Stimulated activated CD4-positive, alpha-beta T cell treated with anti-CD3 and anti-CD28 coated beads, Interleukin-12 subunit alpha, Interleukin-12 subunit beta, amount 100 ng/mL, for 4 hours (primary cell): Measurements from ENCODE around the gene PAOX.
A peak's percentile ranks its signal among the peaks of the same experiment; 100 is the strongest.

Source experiments
- DNase-seq: peaks from one replicate; pipeline ENCODE4 v3.0.0-alpha.2; 2020

Gene PAOX

GRCh38 chr10:133388236-133388972, 9.3 kb downstream of the PAOX start:
- DNase-seq, result no peak

GRCh38 chr10:133388973-133389818, 10.1 kb downstream of the PAOX start:
- no peak for DNase-seq

- DNase-seq, result no peak
Observed at GRCh38 chr10:133390597-133391248, 11.7 kb downstream of the PAOX start.

- DNase-seq, result no peak
Observed at GRCh38 chr10:133391249-133391635, 12.2 kb downstream of the PAOX start.

- DNase-seq, result no peak
Observed at GRCh38 chr10:133391761-133392518, 12.9 kb downstream of the PAOX start.

GRCh38 chr10:133393401-133394063, 14.5 kb downstream of the PAOX start:
- DNase-seq, result no peak

- DNase-seq, result peak; percentile 96
Observed at GRCh38 chr10:133394064-133394663, 15.1 kb downstream of the PAOX start, which contains the start of gene MTG1. TSS of gene MTG1 (plus strand) at chr10:133394157. CDS start at chr10:133394221, 64 bp downstream.

GRCh38 chr10:133394801-133395221, 15.7 kb downstream of the PAOX start:
- DNase-seq, result no peak

- DNase-seq, result no peak
Observed at GRCh38 chr10:133396035-133396624, 17.1 kb downstream of the PAOX start.

GRCh38 chr10:133397938-133398337, 18.9 kb downstream of the PAOX start:
- no peak for DNase-seq

GRCh38 chr10:133399123-133399601, 20.1 kb downstream of the PAOX start:
- no peak for DNase-seq

GRCh38 chr10:133400624-133401424, 21.8 kb downstream of the PAOX start:
- no peak for DNase-seq

GRCh38 chr10:133401500-133401899, 22.4 kb downstream of the PAOX start:
- no peak for DNase-seq

GRCh38 chr10:133401981-133402725, 23.1 kb downstream of the PAOX start:
- DNase-seq, result no peak

- DNase-seq, result no peak
Observed at GRCh38 chr10:133403359-133403758, 24.3 kb downstream of the PAOX start.

- DNase-seq, result no peak
Observed at GRCh38 chr10:133403784-133404183, 24.7 kb downstream of the PAOX start.

GRCh38 chr10:133405272-133405671, 26.2 kb downstream of the PAOX start:
- DNase-seq, result no peak

GRCh38 chr10:133405844-133406527, 26.9 kb downstream of the PAOX start:
- no peak for DNase-seq
